HepG2 (cell line): ENCODE results near the gene FMNL2. TPM values are rescaled to one million over a fixed set of nuclear protein-coding genes. Genes with fewer than 3 reads are reported as not detected.

Source experiments
- ARHGAP35 ChIP-seq: sonication (generic); formaldehyde crosslinking; IDR thresholded peaks from 2 replicates; pipeline ENCODE4 v1.9.0; 2022; ENCODE audit warnings: mild to moderate bottlenecking, inconsistent platforms, moderate library complexity, missing genetic modification reagents, borderline replicate concordance
- ELF1 ChIP-seq: sonication (generic); formaldehyde crosslinking; IDR thresholded peaks from 2 replicates; pipeline ENCODE4 v1.4.0; 2020; ENCODE audit warnings: missing genetic modification reagents
- JUN ChIP-seq: sonication (generic); formaldehyde crosslinking; IDR thresholded peaks from 2 replicates; pipeline ENCODE4 v1.4.0; 2020; ENCODE audit warnings: mild to moderate bottlenecking, missing genetic modification reagents
- NCOA1 ChIP-seq: sonication (generic); formaldehyde crosslinking; IDR thresholded peaks from 2 replicates; pipeline ENCODE4 v1.9.0; 2021; ENCODE audit warnings: missing genetic modification reagents
- NFE2 ChIP-seq: sonication (generic); formaldehyde crosslinking; IDR thresholded peaks from 2 replicates; pipeline ENCODE4 v1.4.0; 2020; ENCODE audit warnings: missing genetic modification reagents
- NRL ChIP-seq: sonication (generic); formaldehyde crosslinking; IDR thresholded peaks from 2 replicates; pipeline ENCODE4 v1.5.0; 2020; ENCODE audit warnings: missing genetic modification reagents, mild to moderate bottlenecking, moderate library complexity, borderline replicate concordance
- PHF8 ChIP-seq: sonication (generic); formaldehyde crosslinking; IDR thresholded peaks from 2 replicates; pipeline ENCODE4 v1.5.0; 2020; ENCODE audit warnings: missing genetic modification reagents
- SMYD3 ChIP-seq: sonication (generic); formaldehyde crosslinking; IDR thresholded peaks from 2 replicates; pipeline ENCODE4 v1.8.1; 2023; ENCODE audit warnings: mild to moderate bottlenecking, missing genetic modification reagents
- ZFP90 ChIP-seq: sonication (generic); formaldehyde crosslinking; IDR thresholded peaks from 2 replicates; pipeline ENCODE4 v1.8.0; 2022; ENCODE audit warnings: missing genetic modification reagents, mild to moderate bottlenecking, inconsistent platforms, borderline replicate concordance
- ZNF766 ChIP-seq: sonication (generic); formaldehyde crosslinking; IDR thresholded peaks from 2 replicates; pipeline ENCODE4 v1.5.0; 2020; ENCODE audit warnings: missing genetic modification reagents, borderline replicate concordance
- ZNF850 ChIP-seq: sonication (generic); formaldehyde crosslinking; conservative IDR thresholded peaks from 2 replicates; pipeline ENCODE4 v1.9.0; 2021; ENCODE audit warnings: mild to moderate bottlenecking, missing genetic modification reagents
- polyA plus RNA-seq, 8 experiments: library from polyadenylated mRNA; depleted of rRNA in 3 of 8; stranded (reverse) in 7 of 8; unstranded in 1 of 8; fragments of >200 nt; fragmentation: Illumina TruSeq in 4 of 8; extraction: Trizol in 4 of 8; gene quantifications; 2 replicates each; pipeline versions ENCODE4 v1.2.1 to v1.2.3, GENCODE V29; 2011 to 2016; ENCODE audit warnings: low read depth in 4 of 8, missing spikeins in 1 of 8, mixed read lengths in 1 of 8; ENCODE audit not compliant: insufficient read depth in 1 of 8
- total RNA-seq, 5 experiments: library from RNA; depleted of rRNA; stranded (reverse); fragments of >200 nt; fragmentation: Illumina TruSeq; extraction: Trizol; gene quantifications; 2 replicates each; pipeline ENCODE4 v1.2.3, GENCODE V29; 2016; ENCODE audit warnings: low read depth in 1 of 5
- TF ChIP-seq, protein P1 (sequence below): sonication (generic); IDR thresholded peaks from 2 replicates; pipeline ENCODE4 v1.6.1; 2016; ENCODE audit warnings: low read depth, borderline replicate concordance
- TF ChIP-seq, protein P2 (sequence below): IDR thresholded peaks from 2 replicates; pipeline ENCODE4 v1.6.1; 2016; ENCODE audit warnings: mild to moderate bottlenecking, missing biosample characterization, missing genetic modification reagents
- TF ChIP-seq, protein P3 (sequence below): sonication (generic); formaldehyde crosslinking; conservative IDR thresholded peaks from 2 replicates; pipeline ENCODE4 v1.4.0; 2020; ENCODE audit warnings: mild to moderate bottlenecking, missing genetic modification reagents, moderate library complexity
- TF ChIP-seq, protein P4 (sequence below): sonication (generic); formaldehyde crosslinking; IDR thresholded peaks from 2 replicates; pipeline ENCODE4 v1.4.0; 2020; ENCODE audit warnings: missing genetic modification reagents, borderline replicate concordance
- TF ChIP-seq, protein P5 (sequence below): sonication (generic); formaldehyde crosslinking; IDR thresholded peaks from 2 replicates; pipeline ENCODE4 v1.8.1; 2023; ENCODE audit warnings: mild to moderate bottlenecking, missing genetic modification reagents
- TF ChIP-seq, protein P6 (sequence below): sonication (generic); formaldehyde crosslinking; IDR thresholded peaks from 2 replicates; pipeline ENCODE4 v1.4.0; 2020; ENCODE audit warnings: missing genetic modification reagents

Gene FMNL2
- total and polyA plus RNA-seq, 2 of the 13 experiments (the other 11 are each of a cell fraction or from before 2014, with no cell fraction given): 66.5 to 67.7 TPM

DNA sequence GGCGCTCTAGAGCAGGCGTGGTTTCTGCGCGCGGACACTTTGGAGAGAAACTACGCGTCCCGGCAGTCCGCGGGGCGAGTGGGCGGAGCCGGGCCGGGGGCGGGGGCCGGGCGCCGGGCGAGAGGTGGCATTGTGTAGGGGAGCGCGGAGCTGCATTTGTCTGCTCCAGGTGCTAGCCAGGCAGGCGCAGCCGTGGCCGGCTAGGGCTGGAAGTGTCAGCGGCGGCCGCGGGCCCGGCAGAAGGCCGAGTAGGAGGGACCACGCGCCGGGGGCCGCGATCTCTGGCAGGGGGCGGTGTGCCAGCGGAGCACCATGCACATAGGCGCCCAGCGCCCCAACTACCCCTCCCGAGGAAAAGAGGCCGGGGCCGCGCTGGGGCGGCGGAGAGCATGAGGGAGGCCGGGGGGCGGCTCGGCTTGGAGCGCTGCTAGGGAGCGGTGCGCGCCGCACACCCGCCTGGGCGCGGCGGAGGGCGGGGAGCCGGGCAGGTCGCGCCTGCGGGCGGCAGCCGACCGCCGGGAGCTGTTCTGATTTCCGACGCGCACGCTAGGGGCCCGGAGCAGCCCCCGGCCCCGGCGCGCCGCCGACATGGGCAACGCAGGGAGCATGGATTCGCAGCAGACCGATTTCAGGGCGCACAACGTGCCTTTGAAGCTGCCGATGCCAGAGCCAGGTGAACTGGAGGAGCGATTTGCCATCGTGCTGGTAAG is at the start of gene FMNL2 (continued):
- TF ChIP-seq JUN (CRISPR knock-in tag): no peak; the same call in 1 of the 2 replicates
- TF ChIP-seq, protein P1, sequence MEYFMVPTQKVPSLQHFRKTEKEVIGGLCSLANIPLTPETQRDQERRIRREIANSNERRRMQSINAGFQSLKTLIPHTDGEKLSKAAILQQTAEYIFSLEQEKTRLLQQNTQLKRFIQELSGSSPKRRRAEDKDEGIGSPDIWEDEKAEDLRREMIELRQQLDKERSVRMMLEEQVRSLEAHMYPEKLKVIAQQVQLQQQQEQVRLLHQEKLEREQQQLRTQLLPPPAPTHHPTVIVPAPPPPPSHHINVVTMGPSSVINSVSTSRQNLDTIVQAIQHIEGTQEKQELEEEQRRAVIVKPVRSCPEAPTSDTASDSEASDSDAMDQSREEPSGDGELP: peak; percentile 57; the same call in 1 of the 2 replicates
- no peak for TF ChIP-seq ZNF850 (CRISPR knock-in tag)
- peak; percentile 78; the same call in 1 of the 2 replicates for TF ChIP-seq ZFP90 (CRISPR knock-in tag)
- TF ChIP-seq ARHGAP35 (CRISPR knock-in tag): 0 out of 2 replicates have a peak, but pooled peaks have one; percentile 62
- TF ChIP-seq, protein P2, sequence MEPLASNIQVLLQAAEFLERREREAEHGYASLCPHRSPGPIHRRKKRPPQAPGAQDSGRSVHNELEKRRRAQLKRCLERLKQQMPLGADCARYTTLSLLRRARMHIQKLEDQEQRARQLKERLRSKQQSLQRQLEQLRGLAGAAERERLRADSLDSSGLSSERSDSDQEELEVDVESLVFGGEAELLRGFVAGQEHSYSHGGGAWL (CRISPR knock-in tag): peak; percentile 93
- TF ChIP-seq, protein P3, sequence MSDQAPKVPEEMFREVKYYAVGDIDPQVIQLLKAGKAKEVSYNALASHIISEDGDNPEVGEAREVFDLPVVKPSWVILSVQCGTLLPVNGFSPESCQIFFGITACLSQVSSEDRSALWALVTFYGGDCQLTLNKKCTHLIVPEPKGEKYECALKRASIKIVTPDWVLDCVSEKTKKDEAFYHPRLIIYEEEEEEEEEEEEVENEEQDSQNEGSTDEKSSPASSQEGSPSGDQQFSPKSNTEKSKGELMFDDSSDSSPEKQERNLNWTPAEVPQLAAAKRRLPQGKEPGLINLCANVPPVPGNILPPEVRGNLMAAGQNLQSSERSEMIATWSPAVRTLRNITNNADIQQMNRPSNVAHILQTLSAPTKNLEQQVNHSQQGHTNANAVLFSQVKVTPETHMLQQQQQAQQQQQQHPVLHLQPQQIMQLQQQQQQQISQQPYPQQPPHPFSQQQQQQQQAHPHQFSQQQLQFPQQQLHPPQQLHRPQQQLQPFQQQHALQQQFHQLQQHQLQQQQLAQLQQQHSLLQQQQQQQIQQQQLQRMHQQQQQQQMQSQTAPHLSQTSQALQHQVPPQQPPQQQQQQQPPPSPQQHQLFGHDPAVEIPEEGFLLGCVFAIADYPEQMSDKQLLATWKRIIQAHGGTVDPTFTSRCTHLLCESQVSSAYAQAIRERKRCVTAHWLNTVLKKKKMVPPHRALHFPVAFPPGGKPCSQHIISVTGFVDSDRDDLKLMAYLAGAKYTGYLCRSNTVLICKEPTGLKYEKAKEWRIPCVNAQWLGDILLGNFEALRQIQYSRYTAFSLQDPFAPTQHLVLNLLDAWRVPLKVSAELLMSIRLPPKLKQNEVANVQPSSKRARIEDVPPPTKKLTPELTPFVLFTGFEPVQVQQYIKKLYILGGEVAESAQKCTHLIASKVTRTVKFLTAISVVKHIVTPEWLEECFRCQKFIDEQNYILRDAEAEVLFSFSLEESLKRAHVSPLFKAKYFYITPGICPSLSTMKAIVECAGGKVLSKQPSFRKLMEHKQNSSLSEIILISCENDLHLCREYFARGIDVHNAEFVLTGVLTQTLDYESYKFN: peak; percentile 65
- no peak for TF ChIP-seq SMYD3 (CRISPR knock-in tag)
- TF ChIP-seq, protein P4, sequence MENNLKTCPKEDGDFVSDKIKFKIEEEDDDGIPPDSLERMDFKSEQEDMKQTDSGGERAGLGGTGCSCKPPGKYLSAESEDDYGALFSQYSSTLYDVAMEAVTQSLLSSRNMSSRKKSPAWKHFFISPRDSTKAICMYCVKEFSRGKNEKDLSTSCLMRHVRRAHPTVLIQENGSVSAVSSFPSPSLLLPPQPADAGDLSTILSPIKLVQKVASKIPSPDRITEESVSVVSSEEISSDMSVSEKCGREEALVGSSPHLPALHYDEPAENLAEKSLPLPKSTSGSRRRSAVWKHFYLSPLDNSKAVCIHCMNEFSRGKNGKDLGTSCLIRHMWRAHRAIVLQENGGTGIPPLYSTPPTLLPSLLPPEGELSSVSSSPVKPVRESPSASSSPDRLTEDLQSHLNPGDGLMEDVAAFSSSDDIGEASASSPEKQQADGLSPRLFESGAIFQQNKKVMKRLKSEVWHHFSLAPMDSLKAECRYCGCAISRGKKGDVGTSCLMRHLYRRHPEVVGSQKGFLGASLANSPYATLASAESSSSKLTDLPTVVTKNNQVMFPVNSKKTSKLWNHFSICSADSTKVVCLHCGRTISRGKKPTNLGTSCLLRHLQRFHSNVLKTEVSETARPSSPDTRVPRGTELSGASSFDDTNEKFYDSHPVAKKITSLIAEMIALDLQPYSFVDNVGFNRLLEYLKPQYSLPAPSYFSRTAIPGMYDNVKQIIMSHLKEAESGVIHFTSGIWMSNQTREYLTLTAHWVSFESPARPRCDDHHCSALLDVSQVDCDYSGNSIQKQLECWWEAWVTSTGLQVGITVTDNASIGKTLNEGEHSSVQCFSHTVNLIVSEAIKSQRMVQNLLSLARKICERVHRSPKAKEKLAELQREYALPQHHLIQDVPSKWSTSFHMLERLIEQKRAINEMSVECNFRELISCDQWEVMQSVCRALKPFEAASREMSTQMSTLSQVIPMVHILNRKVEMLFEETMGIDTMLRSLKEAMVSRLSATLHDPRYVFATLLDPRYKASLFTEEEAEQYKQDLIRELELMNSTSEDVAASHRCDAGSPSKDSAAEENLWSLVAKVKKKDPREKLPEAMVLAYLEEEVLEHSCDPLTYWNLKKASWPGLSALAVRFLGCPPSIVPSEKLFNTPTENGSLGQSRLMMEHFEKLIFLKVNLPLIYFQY (CRISPR knock-in tag): 0 out of 2 replicates have a peak, but pooled peaks have one; percentile 58
- peak; percentile 87 for TF ChIP-seq NRL (CRISPR knock-in tag)
- TF ChIP-seq ZNF766 (CRISPR knock-in tag): peak; percentile 82
- TF ChIP-seq PHF8 (CRISPR knock-in tag): peak; percentile 89
- no peak for TF ChIP-seq NFE2 (CRISPR knock-in tag)
- TF ChIP-seq ELF1: no peak; the same call in 1 of the 2 replicates
- TF ChIP-seq, protein P5, sequence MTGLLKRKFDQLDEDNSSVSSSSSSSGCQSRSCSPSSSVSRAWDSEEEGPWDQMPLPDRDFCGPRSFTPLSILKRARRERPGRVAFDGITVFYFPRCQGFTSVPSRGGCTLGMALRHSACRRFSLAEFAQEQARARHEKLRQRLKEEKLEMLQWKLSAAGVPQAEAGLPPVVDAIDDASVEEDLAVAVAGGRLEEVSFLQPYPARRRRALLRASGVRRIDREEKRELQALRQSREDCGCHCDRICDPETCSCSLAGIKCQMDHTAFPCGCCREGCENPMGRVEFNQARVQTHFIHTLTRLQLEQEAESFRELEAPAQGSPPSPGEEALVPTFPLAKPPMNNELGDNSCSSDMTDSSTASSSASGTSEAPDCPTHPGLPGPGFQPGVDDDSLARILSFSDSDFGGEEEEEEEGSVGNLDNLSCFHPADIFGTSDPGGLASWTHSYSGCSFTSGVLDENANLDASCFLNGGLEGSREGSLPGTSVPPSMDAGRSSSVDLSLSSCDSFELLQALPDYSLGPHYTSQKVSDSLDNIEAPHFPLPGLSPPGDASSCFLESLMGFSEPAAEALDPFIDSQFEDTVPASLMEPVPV (CRISPR knock-in tag): peak; percentile 79
- TF ChIP-seq NCOA1 (CRISPR knock-in tag): peak; percentile 97
- TF ChIP-seq, protein P6, sequence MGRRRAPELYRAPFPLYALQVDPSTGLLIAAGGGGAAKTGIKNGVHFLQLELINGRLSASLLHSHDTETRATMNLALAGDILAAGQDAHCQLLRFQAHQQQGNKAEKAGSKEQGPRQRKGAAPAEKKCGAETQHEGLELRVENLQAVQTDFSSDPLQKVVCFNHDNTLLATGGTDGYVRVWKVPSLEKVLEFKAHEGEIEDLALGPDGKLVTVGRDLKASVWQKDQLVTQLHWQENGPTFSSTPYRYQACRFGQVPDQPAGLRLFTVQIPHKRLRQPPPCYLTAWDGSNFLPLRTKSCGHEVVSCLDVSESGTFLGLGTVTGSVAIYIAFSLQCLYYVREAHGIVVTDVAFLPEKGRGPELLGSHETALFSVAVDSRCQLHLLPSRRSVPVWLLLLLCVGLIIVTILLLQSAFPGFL (CRISPR knock-in tag): no peak
